Lung (tissue), 12 donors: Measurements from ENCODE around the gene PITPNM2. TPM values are rescaled to one million over a fixed set of nuclear protein-coding genes. Genes with fewer than 3 reads are reported as not detected.

Experiments
- ATAC-seq: fragments of 200-7000 bp; cut with Tn5 transposase; one replicate; pipeline ENCODE4 v1.9.1; 2020; ENCODE audit warnings: moderate number of reproducible peaks; ENCODE audit not compliant: insufficient read depth, low FRiP score
- DNase-seq, 3 donors: peaks; one replicate each; pipeline ENCODE4 v3.0.0-alpha.2; 2013 to 2017
- H3K27ac ChIP-seq, 2 donors: one replicate each; pipeline ENCODE4 v1.5.1; 2013; ENCODE audit warnings: mild to moderate bottlenecking in 2 of 2, moderate library complexity in 2 of 2, control low read depth in 1 of 2, inconsistent platforms in 1 of 2, low read depth in 1 of 2, low read length in 1 of 2
- H3K27me3 ChIP-seq, 3 donors: one replicate each; pipeline ENCODE4 v1.5.1; 2013; ENCODE audit warnings: low read length in 2 of 3; ENCODE audit not compliant: control insufficient read depth in 3 of 3, insufficient read depth in 3 of 3
- H3K36me3 ChIP-seq, 4 donors: one replicate each; pipeline ENCODE4 v1.5.1; 2013; ENCODE audit warnings: low read length in 4 of 4, mild to moderate bottlenecking in 1 of 4, moderate library complexity in 1 of 4; ENCODE audit not compliant: control insufficient read depth in 4 of 4, insufficient read depth in 4 of 4
- H3K4me1 ChIP-seq, 5 donors: one replicate each; pipeline ENCODE4 v1.5.1; 2013; ENCODE audit warnings: low read length in 5 of 5, mild to moderate bottlenecking in 2 of 5, moderate library complexity in 1 of 5; ENCODE audit not compliant: control insufficient read depth in 5 of 5, insufficient read depth in 5 of 5
- H3K4me3 ChIP-seq: one replicate; pipeline ENCODE4 v1.5.1; 2013; ENCODE audit warnings: mild to moderate bottlenecking, control low read depth, moderate library complexity
- H3K9ac ChIP-seq, 2 donors: one replicate each; pipeline ENCODE4 v1.5.1; 2013; ENCODE audit warnings: low read length in 2 of 2, control low read depth in 1 of 2; ENCODE audit not compliant: insufficient read depth in 1 of 2
- H3K9me3 ChIP-seq, 4 donors: one replicate each; pipeline ENCODE4 v1.5.1; 2013; ENCODE audit warnings: low read length in 3 of 4, mild to moderate bottlenecking in 1 of 4, moderate library complexity in 1 of 4; ENCODE audit not compliant: control insufficient read depth in 4 of 4, insufficient read depth in 3 of 4
- WGBS, 2 donors: extraction: QIAGEN DNeasy Blood & Tissue Kit; methylation state at CpG; one replicate each; pipeline ENCODE4 v1.1.7; 2013; 5-methylcytosine and 5-hydroxymethylcytosine counted together
- polyA plus RNA-seq, 2 donors: library from polyadenylated mRNA; stranded (reverse); fragments of 200-250 nt; gene quantifications; one replicate each; pipeline ENCODE4 v1.2.1, GENCODE V29; 2013
- total RNA-seq, 2 donors: library from RNA; depleted of rRNA in 1 of 2; stranded (reverse); fragments of >200 nt in 1 of 2; gene quantifications; one replicate each; pipeline ENCODE4 v1.2.1, GENCODE V29; 2014 to 2021
- TF ChIP-seq, protein P1 (sequence below): IDR thresholded peaks from 2 replicates; pipeline ENCODE4 v1.5.1; 2012; ENCODE audit warnings: mild to moderate bottlenecking; ENCODE audit errors: control extremely low read depth, extremely low read depth
- donor health status: control.
- donor health status: control.
- donor health status: Bipolar disorder and iron deficiency.
- donor health status: healthy.
- donor health status: DM: yes; HTN: yes; CAD: no.

The PITPNM2 gene
- total and polyA plus RNA-seq, 4 donors, result 8.9 to 37.8 (median 16.2) TPM

- TF ChIP-seq, protein P1, sequence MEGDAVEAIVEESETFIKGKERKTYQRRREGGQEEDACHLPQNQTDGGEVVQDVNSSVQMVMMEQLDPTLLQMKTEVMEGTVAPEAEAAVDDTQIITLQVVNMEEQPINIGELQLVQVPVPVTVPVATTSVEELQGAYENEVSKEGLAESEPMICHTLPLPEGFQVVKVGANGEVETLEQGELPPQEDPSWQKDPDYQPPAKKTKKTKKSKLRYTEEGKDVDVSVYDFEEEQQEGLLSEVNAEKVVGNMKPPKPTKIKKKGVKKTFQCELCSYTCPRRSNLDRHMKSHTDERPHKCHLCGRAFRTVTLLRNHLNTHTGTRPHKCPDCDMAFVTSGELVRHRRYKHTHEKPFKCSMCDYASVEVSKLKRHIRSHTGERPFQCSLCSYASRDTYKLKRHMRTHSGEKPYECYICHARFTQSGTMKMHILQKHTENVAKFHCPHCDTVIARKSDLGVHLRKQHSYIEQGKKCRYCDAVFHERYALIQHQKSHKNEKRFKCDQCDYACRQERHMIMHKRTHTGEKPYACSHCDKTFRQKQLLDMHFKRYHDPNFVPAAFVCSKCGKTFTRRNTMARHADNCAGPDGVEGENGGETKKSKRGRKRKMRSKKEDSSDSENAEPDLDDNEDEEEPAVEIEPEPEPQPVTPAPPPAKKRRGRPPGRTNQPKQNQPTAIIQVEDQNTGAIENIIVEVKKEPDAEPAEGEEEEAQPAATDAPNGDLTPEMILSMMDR, result no peak
- no peak for DNase-seq
- Histone ChIP-seq H3K27me3 (no peaks in the 10 kb centered on the region), H3K36me3 (peaks cover 0 to 2% (median 0%) of the 10 kb centered on the region in 4 donors), H3K9me3 (no peaks in the 10 kb centered on the region), H3K4me1 (peaks cover under 1 to 40% (median 7%) of the 10 kb centered on the region in 5 donors), H3K27ac (peak overlapping the region in 1 of 2 donors; percentile 67), H3K4me3 (no peak overlapping the region), H3K9ac (no peak overlapping the region)
- WGBS, 2 donors, result 73 to 79% methylated on average over 5 of the region's 5 CpGs
- ATAC-seq, result no peak
Observed at GRCh38 chr12:123101526-123101925, 49.4 kb downstream of the PITPNM2 start.

Other genes with a start within 250 kb of the PITPNM2 start
- 1 to 10 TPM; 6.7 to 7.5 TPM for gene ABCB9, start 184.6 kb downstream of the PITPNM2 start, total RNA-seq
- gene ABCB9, start 184.6 kb downstream of the PITPNM2 start, polyA plus RNA-seq, result 1 to 10 TPM; 2.7 to 2.9 TPM
- 10 to 100 TPM; 11.4 to 30.1 TPM for gene OGFOD2, start 175.8 kb downstream of the PITPNM2 start, total RNA-seq
- gene OGFOD2, start 175.8 kb downstream of the PITPNM2 start, polyA plus RNA-seq, result 10 to 100 TPM; 17.3 to 19.7 TPM
- gene ARL6IP4, start 170.4 kb downstream of the PITPNM2 start, total RNA-seq, result 100 to 1,000 TPM in 1 of 2 donors, 10 to 100 TPM in 1; 83.6 to 186 TPM
- 100 to 1,000 TPM; 197 to 354 TPM for gene ARL6IP4, start 170.4 kb downstream of the PITPNM2 start, polyA plus RNA-seq
- 10 to 100 TPM; 19.8 to 56.9 TPM for gene MPHOSPH9, start 82.1 kb upstream of the PITPNM2 start, total RNA-seq
- 1 to 10 TPM; 5.0 to 5.1 TPM for gene MPHOSPH9, start 82.1 kb upstream of the PITPNM2 start, polyA plus RNA-seq
- gene MTRFR, start 82.3 kb upstream of the PITPNM2 start, total RNA-seq, result 10 to 100 TPM; 11.7 to 21.6 TPM
- 10 to 100 TPM in 1 of 2 donors, 1 to 10 TPM in 1; 8.8 to 20.8 TPM for gene MTRFR, start 82.3 kb upstream of the PITPNM2 start, polyA plus RNA-seq
- gene CDK2AP1, start 120.8 kb upstream of the PITPNM2 start, total RNA-seq, result 100 to 1,000 TPM in 1 of 2 donors, 10 to 100 TPM in 1; 86.1 to 101 TPM
- gene CDK2AP1, start 120.8 kb upstream of the PITPNM2 start, polyA plus RNA-seq, result 100 to 1,000 TPM in 1 of 2 donors, 10 to 100 TPM in 1; 80.8 to 166 TPM
- gene SBNO1, start 213.8 kb upstream of the PITPNM2 start, total RNA-seq, result 10 to 100 TPM; 23.2 to 28.5 TPM
- gene SBNO1, start 213.8 kb upstream of the PITPNM2 start, polyA plus RNA-seq, result 1 to 10 TPM; 4.7 to 7.5 TPM
- gene KMT5A, start 233.0 kb upstream of the PITPNM2 start, total RNA-seq, result 10 to 100 TPM; 41.6 to 51.7 TPM
- gene KMT5A, start 233.0 kb upstream of the PITPNM2 start, polyA plus RNA-seq, result 10 to 100 TPM; 21.1 to 22.5 TPM